Psoas muscle (tissue), 8 donors: Measurements from ENCODE around the gene KIF6. TPM values are rescaled to one million over a fixed set of nuclear protein-coding genes. Genes with fewer than 3 reads are reported as not detected.

Experiments used
- ATAC-seq, 4 donors: fragments of 200-7000 bp; cut with Tn5 transposase; one replicate each; pipeline ENCODE4 v1.9.1; 2020; ENCODE audit warnings: moderate library complexity in 3 of 4, mild to moderate bottlenecking in 2 of 4
- DNase-seq, 2 donors: peaks; one replicate each; pipeline ENCODE4 v3.0.0-alpha.2; 2020
- H3K27ac ChIP-seq: fragments of 200-600 bp; one replicate; pipeline ENCODE4 v1.8.0; 2022
- H3K27me3 ChIP-seq, 3 donors: fragments of 200-600 bp in 1 of 3; one replicate each; pipeline versions ENCODE4 v1.6.1 to v1.8.0; 2013 to 2022; ENCODE audit warnings: low read length in 2 of 3, mild to moderate bottlenecking in 2 of 3, moderate library complexity in 1 of 3; ENCODE audit not compliant: insufficient read depth in 3 of 3
- H3K36me3 ChIP-seq, 2 donors: fragments of 200-600 bp in 1 of 2; one replicate each; pipeline versions ENCODE4 v1.6.1 to v1.8.0; 2013 to 2022; ENCODE audit warnings: low read depth in 1 of 2, mild to moderate bottlenecking in 1 of 2, moderate library complexity in 1 of 2; ENCODE audit not compliant: insufficient read depth in 1 of 2
- H3K4me1 ChIP-seq: fragments of 200-600 bp; one replicate; pipeline ENCODE4 v1.8.0; 2022
- H3K4me3 ChIP-seq: fragments of 200-600 bp; one replicate; pipeline ENCODE4 v1.8.0; 2022; ENCODE audit warnings: mild to moderate bottlenecking
- H3K9me3 ChIP-seq: fragments of 200-600 bp; one replicate; pipeline ENCODE4 v1.8.0; 2022
- WGBS, 3 donors: extraction: QIAGEN DNeasy Blood & Tissue Kit; methylation state at CpG; one replicate each; pipeline versions ENCODE4 v1.1.6 to v1.1.7; 2013; 5-methylcytosine and 5-hydroxymethylcytosine counted together
- intact Hi-C, 2 donors: fragments of 100-400 bp; cut with DNase I; formaldehyde crosslinking; loops; one replicate each; pipeline versions ENCODE4 v1.11.0 to v1.14.2; 2022
- polyA plus RNA-seq, 3 donors: library from polyadenylated mRNA; stranded (reverse); fragments of 200-250 nt; gene quantifications; one replicate each; pipeline ENCODE4 v1.2.3, GENCODE V29; 2013
- total RNA-seq, 4 donors: library from RNA; stranded (reverse); fragmentation: NEBNext Ultra II Directional in 2 of 4; extraction: Animal tissue kit (Norgen Biotek cat#: 25700) in 2 of 4; gene quantifications; one replicate each; pipeline versions ENCODE4 v1.2.1 to v1.2.4, GENCODE V29; 2021 to 2023
- TF ChIP-seq, protein P1 (sequence below): fragments of 200-600 bp; IDR thresholded peaks from one replicate; pipeline ENCODE4 v1.8.0; 2022; ENCODE audit warnings: antibody characterized with exemption
- donor health status: healthy with polysubstance abuse.
- donor health status: DM: no; HTN: no; CAD: no; lungs with moderate emphysema.
- donor health status: Bipolar disorder and iron deficiency.
- donor health status: healthy.
- donor health status: DM: yes; HTN: yes; CAD: no.
- donor health status: DM: no; HTN: no; CAD: no.
- donor health status: DM: no; HTN: no; CAD: no.
- donor health status: DM: yes; HTN: yes; CAD: no.

Gene KIF6
- total and polyA plus RNA-seq, 7 donors, result 0.03 to 0.17 (median 0.09) TPM; not detected in 2

DNA sequence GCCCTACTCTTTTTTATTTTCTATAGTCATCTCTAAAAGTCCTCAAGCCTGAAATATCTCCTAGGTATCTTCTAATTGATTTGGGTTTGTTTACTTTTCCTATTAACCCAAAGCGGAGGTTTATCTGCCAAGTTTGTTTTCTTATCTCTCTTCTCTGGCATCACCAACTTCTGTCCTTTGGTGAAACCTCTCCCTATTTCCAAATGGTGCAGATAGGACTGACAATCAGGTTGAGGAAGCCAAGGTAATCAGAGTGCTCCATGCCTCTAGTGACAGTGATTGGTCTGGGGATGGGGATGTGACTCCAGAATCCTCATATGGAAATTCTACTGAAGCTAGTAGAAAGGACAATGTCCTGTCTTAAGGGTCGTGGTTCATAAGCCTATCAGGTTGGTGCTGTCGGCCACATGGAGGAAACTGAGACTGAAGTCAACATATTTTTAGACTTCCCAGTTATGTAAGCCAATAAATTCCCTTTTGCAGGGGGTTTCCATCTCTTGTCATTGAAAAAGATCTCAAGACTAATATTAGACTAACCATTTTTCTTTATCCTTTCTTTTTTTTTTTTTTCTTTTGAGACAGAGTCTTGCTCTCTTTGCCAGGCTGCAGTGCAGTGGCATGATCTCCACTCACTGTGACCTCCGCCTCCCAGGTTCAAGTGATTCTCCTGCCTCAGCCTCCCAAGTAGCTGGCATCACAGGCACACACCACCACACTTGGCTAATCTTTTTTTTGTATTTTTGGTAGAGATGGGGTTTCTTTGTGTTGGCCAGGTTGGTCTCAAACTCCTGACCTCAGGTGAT is 28.0 kb downstream of the KIF6 start:
- DNase-seq, result no peak
- no peaks in the 10 kb centered on the region for H3K4me1 ChIP-seq
- no peak overlapping the region for H3K27ac ChIP-seq
- no peaks in the 10 kb centered on the region for H3K9me3 ChIP-seq
- no peaks in the 10 kb centered on the region for H3K27me3 ChIP-seq
- intact Hi-C loops, result no loop called here
- TF ChIP-seq, protein P1, sequence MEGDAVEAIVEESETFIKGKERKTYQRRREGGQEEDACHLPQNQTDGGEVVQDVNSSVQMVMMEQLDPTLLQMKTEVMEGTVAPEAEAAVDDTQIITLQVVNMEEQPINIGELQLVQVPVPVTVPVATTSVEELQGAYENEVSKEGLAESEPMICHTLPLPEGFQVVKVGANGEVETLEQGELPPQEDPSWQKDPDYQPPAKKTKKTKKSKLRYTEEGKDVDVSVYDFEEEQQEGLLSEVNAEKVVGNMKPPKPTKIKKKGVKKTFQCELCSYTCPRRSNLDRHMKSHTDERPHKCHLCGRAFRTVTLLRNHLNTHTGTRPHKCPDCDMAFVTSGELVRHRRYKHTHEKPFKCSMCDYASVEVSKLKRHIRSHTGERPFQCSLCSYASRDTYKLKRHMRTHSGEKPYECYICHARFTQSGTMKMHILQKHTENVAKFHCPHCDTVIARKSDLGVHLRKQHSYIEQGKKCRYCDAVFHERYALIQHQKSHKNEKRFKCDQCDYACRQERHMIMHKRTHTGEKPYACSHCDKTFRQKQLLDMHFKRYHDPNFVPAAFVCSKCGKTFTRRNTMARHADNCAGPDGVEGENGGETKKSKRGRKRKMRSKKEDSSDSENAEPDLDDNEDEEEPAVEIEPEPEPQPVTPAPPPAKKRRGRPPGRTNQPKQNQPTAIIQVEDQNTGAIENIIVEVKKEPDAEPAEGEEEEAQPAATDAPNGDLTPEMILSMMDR, result no peak
- 81 to 89% (median 84%) methylated on average over 4 of the region's 4 CpGs for WGBS, 3 donors
- H3K4me3 ChIP-seq, result no peak overlapping the region
- no peak for ATAC-seq
- H3K36me3 ChIP-seq, result no peaks in the 10 kb centered on the region

DNA sequence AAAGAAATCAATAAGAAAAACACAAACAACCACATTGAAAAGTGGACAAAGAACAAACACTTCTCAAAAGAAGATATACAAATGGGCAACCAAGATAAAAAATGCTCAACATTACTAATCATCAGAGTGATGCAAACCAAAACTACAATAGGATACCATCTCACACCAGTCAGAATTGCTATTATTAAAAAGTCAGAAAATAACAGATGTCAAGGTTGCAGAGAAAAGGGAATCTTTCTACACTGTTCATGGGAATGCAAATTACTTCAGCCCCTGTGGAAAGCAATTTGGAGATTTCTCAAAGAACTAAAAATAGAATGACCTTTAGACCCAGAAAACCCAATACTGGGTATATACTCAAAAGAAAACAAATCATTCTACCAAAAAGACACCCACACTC is 29.8 kb downstream of the KIF6 start:
- H3K4me3 ChIP-seq, result no peak overlapping the region
- no peaks in the 10 kb centered on the region for H3K27me3 ChIP-seq
- H3K36me3 ChIP-seq, result no peaks in the 10 kb centered on the region
- no peak overlapping the region for H3K27ac ChIP-seq
- TF ChIP-seq, protein P1, result no peak
- no peak for DNase-seq
- H3K4me1 ChIP-seq, result no peaks in the 10 kb centered on the region
- intact Hi-C loops, result no loop called here
- H3K9me3 ChIP-seq, result no peaks in the 10 kb centered on the region
- ATAC-seq, result no peak

DNA sequence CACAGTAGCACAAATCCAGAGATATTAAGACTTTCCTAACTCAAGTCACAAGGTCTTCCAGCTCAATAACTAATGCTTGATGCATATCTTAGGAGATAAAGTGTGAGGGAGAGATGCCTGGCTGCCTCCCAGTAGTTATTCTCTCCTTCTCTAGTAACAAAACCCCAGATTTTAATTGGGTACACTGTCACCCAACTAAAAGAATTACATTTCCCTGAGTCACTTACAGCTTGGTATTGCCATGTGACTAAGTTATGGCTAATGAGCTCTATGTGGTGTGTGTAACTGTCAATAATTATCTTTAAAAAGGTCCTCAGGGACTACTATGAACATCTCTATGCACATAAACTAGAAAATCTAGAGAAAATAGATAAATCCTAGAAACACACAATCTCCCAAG is 32.0 kb downstream of the KIF6 start:
- no peaks in the 10 kb centered on the region for H3K4me1 ChIP-seq
- no peak for ATAC-seq
- TF ChIP-seq, protein P1, result no peak
- DNase-seq, result no peak
- intact Hi-C loops, result no loop called here
- no peaks in the 10 kb centered on the region for H3K36me3 ChIP-seq
- no peak overlapping the region for H3K27ac ChIP-seq
- no peaks in the 10 kb centered on the region for H3K9me3 ChIP-seq
- no peaks in the 10 kb centered on the region for H3K27me3 ChIP-seq
- H3K4me3 ChIP-seq, result no peak overlapping the region

DNA sequence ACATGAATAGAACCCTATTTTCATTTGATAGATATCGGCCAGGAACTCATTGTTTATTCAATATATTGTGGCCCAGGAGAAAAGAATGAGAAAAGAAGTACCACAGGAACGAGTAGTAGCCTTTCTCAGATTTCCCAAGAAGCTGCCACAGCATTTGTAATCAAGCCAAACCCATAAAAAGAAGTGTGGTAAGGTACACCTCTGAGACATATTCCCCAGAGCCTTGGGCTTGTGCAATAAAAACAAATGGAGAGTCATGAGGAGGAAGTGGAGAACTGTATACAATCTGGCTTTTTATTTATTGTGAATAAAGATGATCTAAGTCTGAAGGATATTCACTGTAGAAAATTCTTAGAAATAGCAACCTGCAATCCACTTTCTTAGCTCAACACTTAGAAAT is 36.7 kb downstream of the KIF6 start:
- Histone ChIP-seq H3K4me3 (no peak overlapping the region), H3K27ac (no peak overlapping the region), H3K27me3 (peaks cover 0 to 4% (median 0%) of the 10 kb centered on the region in 3 donors), H3K9me3 (no peaks in the 10 kb centered on the region), H3K4me1 (no peaks in the 10 kb centered on the region), H3K36me3 (no peaks in the 10 kb centered on the region)
- ATAC-seq (peak in 3 of 4 donors; percentile 63 to 90 (median 80)), DNase-seq (no peak)
- TF ChIP-seq, protein P1, result no peak
- intact Hi-C loops, result no loop called here
- 38 to 52% (median 41%) methylated on average over 2 of the region's 2 CpGs for WGBS, 3 donors

DNA sequence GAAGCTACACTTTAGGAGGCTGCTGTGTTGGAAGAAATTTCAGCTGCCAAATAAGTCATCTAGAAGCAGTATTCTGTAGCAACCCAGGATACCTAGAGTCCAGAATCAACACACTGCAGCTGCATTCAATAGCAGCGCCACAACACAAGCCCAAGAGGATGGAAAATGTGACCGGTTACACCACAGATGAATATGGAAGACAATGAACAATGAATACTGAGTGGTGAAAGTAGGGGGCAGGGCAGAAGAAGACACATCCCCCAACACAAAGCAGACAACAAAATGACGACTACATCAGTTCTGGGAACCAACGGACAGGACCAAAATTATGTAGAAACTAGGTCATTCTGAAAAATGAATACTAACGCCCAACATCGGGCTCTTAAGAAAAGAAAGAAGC is 38.2 kb downstream of the KIF6 start:
- no peak for DNase-seq
- intact Hi-C loops, result no loop called here
- H3K4me1 ChIP-seq, result no peaks in the 10 kb centered on the region
- no peak for ATAC-seq
- WGBS, 3 donors, result 73 to 78% (median 77%) methylated on average over 6 of the region's 6 CpGs
- peaks cover 0 to 6% (median 0%) of the 10 kb centered on the region in 3 donors for H3K27me3 ChIP-seq
- H3K4me3 ChIP-seq, result no peak overlapping the region
- no peaks in the 10 kb centered on the region for H3K36me3 ChIP-seq
- H3K27ac ChIP-seq, result no peak overlapping the region
- TF ChIP-seq, protein P1, result no peak
- H3K9me3 ChIP-seq, result no peaks in the 10 kb centered on the region
